Activated CD8-positive, alpha-beta memory T cell treated with anti-CD3 and anti-CD28 coated beads for 1 hour (primary cell): ENCODE results near the gene CAMK2G.

ENCODE experiments used
- DNase-seq, 2 donors: peaks; one replicate each; pipeline ENCODE4 v3.0.0-alpha.2; 2020; ENCODE audit warnings: low read depth in 1 of 2; ENCODE audit errors: extremely low read depth in 1 of 2

CAMK2G gene

DNA sequence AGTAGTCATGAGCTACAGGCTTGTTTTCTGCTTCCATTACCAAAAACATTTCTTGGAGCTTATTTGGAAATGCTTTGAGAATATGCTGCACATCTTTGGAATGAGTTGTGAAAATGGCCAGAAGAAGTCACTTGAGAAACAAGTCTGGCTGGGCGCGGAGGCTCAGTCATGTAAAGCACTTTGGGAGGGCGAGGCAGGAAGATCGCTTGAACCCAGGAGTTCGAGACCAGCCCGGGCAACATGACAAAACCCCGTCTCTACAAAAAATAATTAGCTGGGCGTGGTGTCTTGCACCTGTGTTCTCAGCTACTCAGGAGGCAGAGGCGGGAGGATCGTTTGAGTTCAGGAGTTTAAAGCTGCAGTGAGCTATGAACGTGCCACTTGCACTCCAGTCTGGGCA is 93.4 kb downstream of the CAMK2G start:
- DNase-seq: no peak

DNA sequence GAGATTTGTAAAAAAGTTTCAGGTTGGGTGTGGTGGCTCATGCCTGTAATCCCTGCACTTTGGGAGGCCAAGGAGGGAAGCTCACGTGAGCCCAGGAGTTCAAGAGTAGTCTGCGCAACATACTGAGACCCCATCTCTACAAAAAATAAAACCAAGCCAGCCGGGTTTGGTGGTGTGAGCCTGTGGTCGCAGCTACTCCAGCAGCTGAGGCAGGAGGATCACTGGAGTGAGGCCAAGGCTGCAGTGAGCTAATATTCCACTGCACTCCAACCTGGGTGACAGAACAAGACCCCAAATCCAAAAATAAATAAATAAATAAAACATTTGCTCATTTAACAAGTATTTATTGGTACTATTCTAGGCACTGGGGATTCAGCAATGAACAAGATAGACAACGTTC is 94.1 kb downstream of the CAMK2G start:
- no peak for DNase-seq

DNA sequence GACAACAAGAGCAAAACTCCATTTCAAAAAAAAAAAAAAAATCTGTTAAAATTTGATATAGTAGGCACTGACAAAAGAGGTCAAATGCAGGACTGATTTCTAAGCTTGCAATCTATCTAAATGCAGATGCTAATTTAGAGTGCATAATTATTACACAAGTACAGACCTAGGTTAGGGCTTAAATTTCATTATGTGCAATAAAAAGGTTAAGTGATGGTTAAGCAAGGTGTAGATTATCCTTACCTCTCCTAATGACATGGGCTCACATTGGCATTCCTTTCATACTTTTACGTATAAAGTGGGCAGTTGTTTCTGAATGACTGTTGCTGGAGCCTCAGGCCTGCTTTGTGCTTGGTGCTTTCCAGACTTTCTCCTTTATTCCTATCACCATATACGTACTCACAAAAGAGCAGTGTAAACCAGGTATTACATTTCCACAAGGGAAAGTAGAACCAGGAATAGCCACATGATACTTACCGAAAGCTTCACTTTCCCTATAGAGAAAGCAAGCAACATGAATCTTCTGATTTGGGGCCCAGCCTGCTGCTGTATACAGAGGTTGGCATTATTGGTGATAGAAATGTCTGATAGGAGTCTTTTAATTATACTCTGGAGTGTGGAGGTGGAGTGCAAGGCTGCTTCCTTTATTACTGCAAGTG is 94.7 kb downstream of the CAMK2G start:
- DNase-seq: no peak

DNA sequence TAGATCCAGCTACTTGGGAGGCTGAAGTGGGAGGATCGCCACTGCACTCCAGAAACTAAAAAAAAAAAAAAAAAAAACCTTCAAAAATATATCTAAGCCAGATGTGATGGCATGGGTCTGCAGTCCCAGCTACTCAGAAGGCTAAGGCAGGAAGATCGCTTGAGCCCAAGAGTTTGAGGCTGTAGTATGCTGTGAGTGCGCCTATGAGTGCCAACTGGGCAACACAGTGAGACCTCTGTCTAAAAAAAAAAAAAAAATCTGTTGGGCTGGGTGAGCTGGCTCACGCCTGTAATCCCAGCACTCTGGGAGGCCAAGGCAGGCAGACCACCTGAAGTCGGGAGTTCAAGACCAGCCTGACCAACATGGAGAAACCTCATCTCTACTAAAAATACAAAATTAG is 95.3 kb downstream of the CAMK2G start:
- DNase-seq: no peak

DNA sequence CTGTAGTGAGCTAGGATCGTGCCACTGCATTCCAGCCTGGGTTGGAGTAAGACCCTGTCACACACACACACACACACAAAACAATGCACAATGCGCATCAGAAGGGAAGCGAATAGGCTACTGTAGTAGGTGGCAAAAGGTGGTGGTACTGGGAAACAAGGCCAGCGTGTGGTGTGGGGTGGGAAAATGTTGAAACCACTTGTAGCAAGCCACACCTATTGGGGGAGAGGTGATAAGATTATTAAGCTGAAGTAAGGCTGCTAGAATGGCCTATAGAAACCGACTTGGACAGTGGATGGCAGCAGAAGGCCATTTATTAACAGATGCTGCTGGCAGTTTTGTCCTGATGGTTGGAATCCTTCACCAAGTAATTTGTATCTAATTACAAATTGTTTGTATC is 99.7 kb downstream of the CAMK2G start:
- no peak for DNase-seq

DNA sequence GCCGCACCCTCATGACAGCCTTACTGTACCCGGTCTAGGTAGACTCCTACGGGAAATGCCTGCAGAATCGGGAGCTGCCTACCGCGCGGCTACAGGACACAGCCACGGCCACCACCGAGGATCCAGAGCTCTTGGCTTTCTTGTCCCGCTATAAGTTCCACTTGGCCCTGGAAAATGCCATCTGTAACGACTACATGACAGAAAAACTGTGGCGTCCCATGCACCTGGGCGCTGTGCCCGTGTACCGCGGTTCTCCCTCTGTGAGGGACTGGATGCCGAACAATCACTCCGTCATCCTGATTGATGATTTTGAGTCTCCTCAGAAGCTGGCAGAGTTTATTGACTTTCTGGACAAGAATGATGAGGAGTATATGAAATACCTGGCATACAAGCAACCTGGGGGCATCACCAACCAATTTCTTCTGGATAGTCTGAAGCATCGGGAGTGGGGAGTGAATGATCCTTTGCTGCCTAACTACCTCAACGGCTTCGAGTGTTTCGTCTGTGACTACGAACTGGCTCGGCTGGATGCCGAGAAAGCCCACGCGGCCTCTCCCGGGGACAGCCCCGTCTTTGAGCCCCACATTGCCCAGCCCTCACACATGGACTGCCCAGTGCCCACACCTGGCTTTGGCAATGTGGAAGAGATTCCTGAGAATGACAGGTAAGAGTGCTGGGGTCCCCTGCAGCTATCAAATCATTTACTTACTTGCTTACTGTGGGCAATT is 101.0 kb downstream of the CAMK2G start:
- DNase-seq: no peak

DNA sequence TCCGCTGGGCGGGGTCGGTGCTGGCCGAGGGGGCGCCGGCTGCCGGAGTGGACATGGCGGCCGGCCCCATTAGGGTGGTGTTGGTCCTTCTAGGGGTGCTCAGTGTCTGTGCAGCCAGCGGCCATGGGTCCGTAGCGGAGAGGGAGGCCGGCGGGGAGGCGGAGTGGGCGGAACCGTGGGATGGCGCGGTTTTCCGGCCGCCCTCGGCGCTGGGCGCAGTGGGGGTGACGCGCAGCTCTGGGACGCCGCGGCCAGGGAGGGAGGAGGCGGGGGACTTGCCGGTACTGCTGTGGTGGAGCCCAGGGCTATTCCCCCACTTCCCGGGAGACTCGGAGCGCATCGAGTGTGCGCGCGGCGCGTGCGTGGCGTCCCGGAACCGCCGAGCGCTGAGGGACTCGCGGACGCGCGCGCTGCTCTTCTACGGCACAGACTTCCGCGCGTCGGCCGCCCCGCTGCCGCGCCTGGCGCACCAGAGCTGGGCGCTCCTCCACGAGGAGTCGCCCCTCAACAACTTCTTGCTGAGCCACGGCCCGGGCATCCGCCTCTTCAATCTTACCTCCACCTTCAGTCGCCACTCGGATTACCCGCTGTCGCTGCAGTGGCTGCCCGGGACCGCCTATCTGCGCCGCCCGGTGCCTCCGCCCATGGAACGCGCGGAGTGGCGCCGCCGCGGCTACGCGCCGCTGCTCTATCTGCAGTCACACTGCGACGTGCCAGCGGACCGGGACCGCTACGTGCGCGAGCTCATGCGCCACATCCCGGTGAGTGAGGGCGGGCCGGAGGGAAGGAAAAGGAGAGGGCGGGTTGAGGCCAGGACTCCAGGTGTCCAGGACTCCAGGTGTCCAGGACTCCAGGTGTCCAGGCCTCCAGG is 101.8 kb downstream of the CAMK2G start:
- DNase-seq: peak; percentile 47 to 63

DNA sequence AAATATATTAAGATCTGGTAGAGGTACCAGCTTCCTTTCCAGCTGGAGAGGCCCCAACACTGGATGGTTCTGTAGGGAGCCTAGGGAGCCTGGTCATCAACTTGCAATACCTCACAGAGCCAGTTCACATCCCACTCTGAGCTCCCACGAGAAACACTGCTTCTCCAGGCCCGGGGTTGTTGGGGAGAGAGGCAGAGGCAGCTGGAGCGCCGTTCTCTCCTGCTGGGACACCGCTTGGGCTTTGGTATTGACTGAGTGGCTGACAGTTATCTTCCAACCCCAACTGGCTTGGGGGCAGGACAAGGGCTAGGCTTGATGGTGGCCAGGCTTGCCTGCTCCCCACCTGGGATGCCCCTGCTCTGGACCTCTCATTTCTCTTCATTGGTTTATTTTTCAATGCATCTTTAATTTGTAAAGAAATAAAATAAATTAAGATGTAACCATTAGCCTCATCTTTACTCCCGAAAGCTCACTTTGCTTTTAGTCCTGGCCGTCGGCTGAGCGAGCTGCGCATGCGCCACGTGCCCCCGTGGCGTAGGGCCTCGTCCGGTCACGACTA is 102.6 kb downstream of the CAMK2G start:
- peak; percentile 38 to 70 for DNase-seq

DNA sequence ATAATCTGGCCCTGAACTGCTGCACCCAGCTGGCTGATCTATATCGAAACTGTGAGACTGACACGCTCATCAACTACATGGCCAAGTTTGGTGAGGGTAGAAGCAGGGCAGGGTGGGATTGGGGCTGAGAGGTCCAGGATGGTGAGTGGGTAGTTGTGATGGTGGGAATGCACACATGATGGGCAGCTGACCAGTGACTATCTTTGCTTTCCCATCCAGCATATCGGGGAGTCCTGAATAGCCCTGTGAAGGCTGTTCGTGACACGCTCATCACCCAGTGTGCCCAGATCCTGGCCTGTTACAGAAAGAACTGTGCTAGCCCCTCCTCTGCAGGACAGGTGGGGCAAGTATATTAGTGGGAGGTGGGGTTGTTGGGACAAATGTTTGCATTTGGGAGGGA is 105.0 kb downstream of the CAMK2G start:
- DNase-seq: no peak

DNA sequence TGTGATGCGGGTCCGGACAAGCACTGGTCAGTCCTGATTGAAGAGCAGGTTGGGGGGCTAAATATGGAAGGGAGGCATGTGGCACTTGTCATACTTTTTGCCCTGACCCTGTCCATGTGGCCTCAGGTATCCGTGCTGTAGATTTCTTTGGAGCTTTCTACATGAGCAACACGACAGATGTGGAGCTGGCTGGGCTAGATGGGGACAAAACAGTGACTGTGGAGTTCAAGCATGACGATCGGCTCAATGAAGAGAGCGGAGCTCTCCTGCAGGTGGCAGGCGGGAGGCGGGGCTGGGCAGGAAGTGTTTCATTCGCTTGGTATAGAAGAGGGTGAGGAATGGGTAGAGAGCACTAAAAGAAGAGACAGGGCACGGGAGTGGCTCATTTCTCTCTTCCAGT is 105.5 kb downstream of the CAMK2G start:
- peak; percentile 21 to 47 for DNase-seq

DNA sequence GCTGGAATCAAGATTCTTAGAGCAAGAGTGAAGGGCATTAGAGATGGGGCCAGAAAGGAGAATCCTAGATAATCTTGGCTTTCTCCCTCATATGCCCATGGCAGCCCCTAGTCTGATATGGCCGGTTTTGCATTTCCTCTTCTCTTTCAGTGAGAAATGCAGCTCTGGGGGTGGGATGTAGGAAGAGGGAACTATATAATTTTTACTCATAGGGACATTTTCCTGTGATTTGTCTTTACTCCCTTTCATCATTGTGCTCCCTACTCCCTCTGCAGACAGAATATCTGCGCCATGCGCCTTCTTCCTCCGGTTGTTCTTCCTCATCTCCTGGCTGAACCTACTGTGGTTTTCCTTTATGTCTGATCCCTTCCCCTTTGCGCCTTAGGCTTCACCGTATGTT is 109.3 kb downstream of the CAMK2G start:
- DNase-seq: no peak

DNA sequence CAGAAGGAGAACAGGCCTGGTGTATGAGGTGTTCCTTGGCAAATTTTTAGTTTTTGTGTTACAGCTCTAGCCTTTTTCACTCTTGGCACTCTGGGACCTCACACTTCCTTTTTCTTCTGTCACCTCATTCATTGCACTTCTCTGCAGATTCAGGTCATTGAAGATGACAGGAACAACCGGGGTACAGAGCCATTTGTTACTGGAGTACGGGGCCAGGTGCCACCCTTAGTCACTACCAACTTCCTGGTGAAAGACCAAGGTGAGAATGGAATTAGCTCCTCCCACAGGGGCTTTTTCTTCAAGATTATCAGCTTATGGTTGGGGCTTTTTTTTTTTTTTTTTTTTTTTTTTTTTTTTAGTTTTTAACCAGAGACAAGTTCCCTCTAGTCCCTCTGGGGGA is 111.0 kb downstream of the CAMK2G start:
- no peak for DNase-seq

DNA sequence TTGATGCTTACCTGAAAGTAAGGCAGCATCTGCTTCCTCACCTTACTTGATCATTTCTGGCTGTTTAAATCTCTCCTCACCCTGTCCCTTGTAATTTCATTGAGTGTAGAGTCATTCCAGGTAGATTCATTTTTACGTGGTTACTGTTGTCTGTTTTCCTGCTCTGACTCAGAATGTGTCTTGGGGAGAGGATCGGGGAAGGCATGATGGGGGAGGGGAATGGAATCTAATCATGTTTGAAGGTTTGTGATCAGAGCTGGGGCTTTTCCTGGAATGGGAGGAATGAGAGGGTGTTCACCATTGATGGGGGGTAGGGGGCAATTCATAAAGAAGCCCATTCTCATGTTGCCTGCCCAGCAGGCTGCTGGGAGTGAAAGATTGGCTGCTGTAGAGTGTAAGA is 111.4 kb downstream of the CAMK2G start:
- DNase-seq: no peak
